HCT116 (cell line): ENCODE results near the gene TWNK. TPM values are rescaled to one million over a fixed set of nuclear protein-coding genes. Genes with fewer than 3 reads are reported as not detected.

ENCODE experiments used
- ATAC-seq: fragments of 200-7000 bp; cut with Tn5 transposase; 2 replicates; pipeline ENCODE4 v1.9.1; 2020; ENCODE audit warnings: mild to moderate bottlenecking, moderate library complexity
- BruUV-seq: library from RNA; stranded (reverse); fragments of 400-500 nt; replicated peaks from 2 replicates; lab custom pipeline; 2021; lab: Mats Ljungman, UMichigan
- CTCF ChIA-PET: fragments of 300-600 bp; sonication (Branson Sonifier 250); formaldehyde crosslinking; loops from one replicate; lab custom pipeline; 2021; ENCODE audit warnings: antibody characterized with exemption; lab: Charles Lee
- POLR2A ChIA-PET: fragments of 300-600, 350-600 bp; sonication (Branson Sonifier 250); formaldehyde crosslinking; loops from one replicate; lab custom pipeline; 2021; ENCODE audit warnings: antibody characterized with exemption; lab: Charles Lee
- RAD21 ChIA-PET, 2 experiments: fragments of 300-600 bp; sonication (Branson Sonifier 250); formaldehyde crosslinking; loops; one replicate each; lab custom pipeline; 2023; ENCODE audit warnings: low total read pairs in 2 of 2; ENCODE audit not compliant: uncharacterized antibody in 2 of 2, unreplicated experiment in 2 of 2, low non-redundant PET in 1 of 2; lab: Charles Lee
- DNase-seq: peaks from one replicate; pipeline ENCODE4 v3.0.0-alpha.2; 2010; ENCODE audit warnings: low read depth, low spot score
- H2AFZ ChIP-seq: fragments of 200-600 bp; shearing (Covaris generic), sonication (generic); 2 replicates; pipeline ENCODE4 v1.6.1; 2017; ENCODE audit warnings: low read depth, mixed run types, mixed read lengths, antibody characterized with exemption, low read length; ENCODE audit not compliant: poor library complexity, severe bottlenecking
- H3K27ac ChIP-seq: 2 replicates; pipeline ENCODE4 v1.5.1; 2012; ENCODE audit warnings: low read depth, low read length
- H3K27me3 ChIP-seq: fragments of 200-600 bp; sonication (generic); 2 replicates; pipeline ENCODE4 v1.6.1; 2016; ENCODE audit warnings: mixed run types, low read length, mixed read lengths; ENCODE audit not compliant: insufficient read depth
- H3K36me3 ChIP-seq, 2 experiments: fragments of 200-500 bp in 1 of 2; fragments of 200-600 bp in 1 of 2; sonication (Bioruptor generic) in 1 of 2; sonication (generic) in 1 of 2; 2 replicates each; pipeline versions ENCODE4 v1.5.1 to v1.6.1; 2014 to 2016; ENCODE audit warnings: low read length in 2 of 2, inconsistent platforms in 1 of 2, mixed read lengths in 1 of 2, mixed run types in 1 of 2; ENCODE audit not compliant: insufficient read depth in 2 of 2, control insufficient read depth in 1 of 2
- H3K4me1 ChIP-seq, 2 experiments: fragments of 200-600 bp in 1 of 2; sonication (generic) in 1 of 2; 2 replicates each; pipeline versions ENCODE4 v1.5.1 to v1.6.1; 2012 to 2017; ENCODE audit warnings: low read length in 2 of 2, inconsistent platforms in 1 of 2, mild to moderate bottlenecking in 1 of 2, mixed read lengths in 1 of 2, mixed run types in 1 of 2, moderate library complexity in 1 of 2; ENCODE audit not compliant: insufficient read depth in 2 of 2, control insufficient read depth in 1 of 2
- H3K4me2 ChIP-seq: fragments of 200-600 bp; sonication (generic); 2 replicates; pipeline ENCODE4 v1.6.1; 2017; ENCODE audit warnings: mixed run types, low read length, mixed read lengths
- H3K4me3 ChIP-seq, 2 experiments: fragments of 200-600 bp in 1 of 2; sonication (generic) in 1 of 2; replicated peaks in 1 of 2; 2 replicates each; pipeline ENCODE4 v1.5.1; 2011 to 2016; ENCODE audit warnings: low read length in 2 of 2, control low read depth in 1 of 2, low read depth in 1 of 2, mild to moderate bottlenecking in 1 of 2, mixed read lengths in 1 of 2, mixed run types in 1 of 2
- H3K79me2 ChIP-seq: fragments of 200-600 bp; sonication (generic); 2 replicates; pipeline ENCODE4 v1.6.1; 2017; ENCODE audit warnings: mild to moderate bottlenecking, mixed run types, low read length, moderate library complexity, mixed read lengths; ENCODE audit not compliant: insufficient read depth
- H3K9ac ChIP-seq: fragments of 200-600 bp; sonication (generic); 2 replicates; pipeline ENCODE4 v1.6.1; 2016; ENCODE audit warnings: low read length, mixed read lengths
- H3K9me2 ChIP-seq: fragments of 200-600 bp; sonication (generic), shearing (Covaris generic); 2 replicates; pipeline ENCODE4 v1.6.1; 2017; ENCODE audit warnings: mixed run types, mild to moderate bottlenecking, moderate library complexity; ENCODE audit not compliant: insufficient read depth
- H3K9me3 ChIP-seq, 2 experiments: fragments of 200-500 bp in 1 of 2; fragments of 200-600 bp in 1 of 2; sonication (Bioruptor generic) in 1 of 2; sonication (generic) in 1 of 2; 2 replicates each; pipeline ENCODE4 v1.6.1; 2014 to 2017; ENCODE audit warnings: low read length in 2 of 2, mixed read lengths in 2 of 2, inconsistent platforms in 1 of 2, low read depth in 1 of 2, mild to moderate bottlenecking in 1 of 2, mixed run types in 1 of 2, moderate library complexity in 1 of 2; ENCODE audit not compliant: control insufficient read depth in 1 of 2, insufficient read depth in 1 of 2
- H4K20me1 ChIP-seq: fragments of 200-600 bp; sonication (generic), shearing (Covaris generic); 2 replicates; pipeline ENCODE4 v1.6.1; 2017; ENCODE audit warnings: mixed run types, mild to moderate bottlenecking, moderate library complexity; ENCODE audit not compliant: insufficient read depth
- CEBPB ChIP-seq: IDR thresholded peaks from 2 replicates; pipeline ENCODE4 v1.6.1; 2012; ENCODE audit warnings: low read depth
- POLR2AphosphoS5 ChIP-seq: IDR thresholded peaks from 2 replicates; pipeline ENCODE4 v1.6.1; 2011; ENCODE audit warnings: mild to moderate bottlenecking, low read depth, low read length, moderate library complexity
- intact Hi-C: fragments of 100-400 bp; cut with micrococcal nuclease; formaldehyde crosslinking; loops from 2 replicates; pipeline ENCODE4 v1.10.0; 2022
- total RNA-seq: library from RNA; stranded (reverse); gene quantifications from one replicate; pipeline ENCODE4 v1.2.1, GENCODE V29; 2021; ENCODE audit not compliant: unreplicated experiment
- TF ChIP-seq, protein P1 (sequence below), 3 experiments: fragments of 200-600 bp in 1 of 3; sonication (generic) in 1 of 3; IDR thresholded peaks in 2 of 3; conservative IDR thresholded peaks in 1 of 3; 2 replicates each; pipeline ENCODE4 v1.5.1; 2012 to 2017; ENCODE audit warnings: low read depth in 2 of 3, low read length in 2 of 3, antibody characterized with exemption in 1 of 3, borderline replicate concordance in 1 of 3, control low read depth in 1 of 3, mild to moderate bottlenecking in 1 of 3, mixed read lengths in 1 of 3, mixed run types in 1 of 3, moderate library complexity in 1 of 3; ENCODE audit not compliant: insufficient read depth in 1 of 3

TWNK gene
- total RNA-seq, 1 experiment from 2014 or later, result 42.1 TPM

DNA sequence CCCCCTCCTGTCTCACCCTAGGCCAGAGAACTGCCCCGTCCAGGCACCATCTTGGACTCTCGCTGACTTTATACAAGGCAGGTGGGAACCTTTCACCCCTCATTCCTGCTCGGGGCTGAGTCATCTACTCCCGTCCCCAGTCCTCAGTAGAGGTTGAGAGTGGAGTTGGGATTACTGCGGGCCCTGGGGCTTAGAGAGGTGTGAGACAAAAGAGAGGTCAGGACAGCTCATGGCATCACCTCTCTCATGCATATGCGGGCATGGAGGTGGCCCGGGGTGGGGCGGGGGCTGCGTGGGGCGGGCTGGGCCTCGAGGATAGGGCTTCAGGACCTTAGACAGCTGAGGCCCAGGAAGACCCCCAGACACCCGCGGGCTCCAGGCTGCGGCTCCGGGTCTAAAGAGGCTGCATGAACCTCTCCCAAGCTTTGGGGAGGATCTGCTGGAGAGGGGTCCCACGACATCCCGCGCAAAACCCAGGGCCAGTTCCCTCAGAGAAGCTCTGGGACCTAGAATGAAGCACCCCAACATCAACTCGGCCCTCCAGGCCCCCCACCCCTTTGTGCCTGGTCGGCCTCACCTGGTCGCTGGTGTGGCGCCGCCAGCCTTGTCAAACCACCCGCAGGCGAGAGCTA is 43.3 kb downstream of the TWNK start:
- CTCF ChIA-PET, result interaction anchor here (0.6 to 5.8 kb wide), 17 partner anchors 11 to 111 kb away, joined by 3 to 71 read pairs (median 6); partner anchors contain the start of gene KAZALD1
- H3K9me2 ChIP-seq, result no peaks in the 10 kb centered on the region
- TF ChIP-seq, protein P1, sequence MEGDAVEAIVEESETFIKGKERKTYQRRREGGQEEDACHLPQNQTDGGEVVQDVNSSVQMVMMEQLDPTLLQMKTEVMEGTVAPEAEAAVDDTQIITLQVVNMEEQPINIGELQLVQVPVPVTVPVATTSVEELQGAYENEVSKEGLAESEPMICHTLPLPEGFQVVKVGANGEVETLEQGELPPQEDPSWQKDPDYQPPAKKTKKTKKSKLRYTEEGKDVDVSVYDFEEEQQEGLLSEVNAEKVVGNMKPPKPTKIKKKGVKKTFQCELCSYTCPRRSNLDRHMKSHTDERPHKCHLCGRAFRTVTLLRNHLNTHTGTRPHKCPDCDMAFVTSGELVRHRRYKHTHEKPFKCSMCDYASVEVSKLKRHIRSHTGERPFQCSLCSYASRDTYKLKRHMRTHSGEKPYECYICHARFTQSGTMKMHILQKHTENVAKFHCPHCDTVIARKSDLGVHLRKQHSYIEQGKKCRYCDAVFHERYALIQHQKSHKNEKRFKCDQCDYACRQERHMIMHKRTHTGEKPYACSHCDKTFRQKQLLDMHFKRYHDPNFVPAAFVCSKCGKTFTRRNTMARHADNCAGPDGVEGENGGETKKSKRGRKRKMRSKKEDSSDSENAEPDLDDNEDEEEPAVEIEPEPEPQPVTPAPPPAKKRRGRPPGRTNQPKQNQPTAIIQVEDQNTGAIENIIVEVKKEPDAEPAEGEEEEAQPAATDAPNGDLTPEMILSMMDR (IDR thresholded peaks at IDR 0.05 in 2 of 3, conservative IDR thresholded peaks at IDR 0.05 in 1 of 3; ENCODE audit: borderline replicate concordance in 1 of 3, insufficient read depth in 1 of 3, low read depth in 2 of 3, low read length in 2 of 3), result no peak
- TF ChIP-seq POLR2AphosphoS5, result peak; percentile 69; the same call in 1 of the 2 replicates
- no peak for TF ChIP-seq CEBPB
- TF ChIP-seq, all 23 proteins: peak for 1
- ChIA-PET RAD21 (interaction anchor here in 1 of 2 experiments (1.3 kb wide), 1 partner anchor 16 kb away, joined by 5 read pairs; no protein-coding TSS in a partner anchor), POLR2A (interaction anchor here (0.9 to 2.0 kb wide), 10 partner anchors 10 to 112 kb away, joined by 3 to 12 read pairs (median 4); no protein-coding TSS in a partner anchor)
- peaks cover 32 to 56% of the 10 kb centered on the region in 2 experiments for H3K4me1 ChIP-seq
- H3K79me2 ChIP-seq, result peaks cover 12% of the 10 kb centered on the region
- peak; percentile 0; the same call in 1 of the 2 replicates for ATAC-seq
- no TSS peak for BruUV-seq
- peaks cover 6 to 11% of the 10 kb centered on the region in 2 experiments; a peak in 3 of 4 replicates for H3K36me3 ChIP-seq
- intact Hi-C loops, result no loop called here
- no peak overlapping the region; the same call in 1 of the 2 replicates for H3K27ac ChIP-seq
- peak overlapping the region; percentile 87 for H3K9ac ChIP-seq
- DNase-seq, result no peak
- no peaks in the 10 kb centered on the region for H4K20me1 ChIP-seq
- no peaks in the 10 kb centered on the region for H3K27me3 ChIP-seq
- H3K9me3 ChIP-seq, result no peaks in the 10 kb centered on the region
- H3K4me3 ChIP-seq, result peak overlapping the region; percentile 67 to 87
- H2AFZ ChIP-seq, result no peak overlapping the region
- peak overlapping the region; percentile 96 for H3K4me2 ChIP-seq
